ENCODE data around the gene ASH1L. TPM values are rescaled to one million over a fixed set of nuclear protein-coding genes. Genes with fewer than 3 reads are reported as not detected.
"Not testable (repeated sequence)": the region's sequence is repeated elsewhere in the genome, so short reads cannot be mapped to it uniquely, and the experiment has no call there.

Gene ASH1L
- total and polyA plus RNA-seq, 2 donors (not counting 3 experiments of a cell fraction or from before 2014, with no cell fraction given): 11.6 to 29.2 TPM

GRCh38 chr1:155499263-155499662, 63.3 kb downstream of the ASH1L start:
- intact Hi-C loops (cut with micrococcal nuclease): no loop called here
- dilution Hi-C loops (cut with MboI; ENCODE audit: extremely low pct_ligation_motif_present, low sequenced_read_pairs): no loop called here
- ChIA-PET POLR2A (no interaction called here), CTCF (no interaction called here)
- Histone ChIP-seq H3K4me3 (replicated peaks in 1 of 3; ENCODE audit: insufficient read depth in 1 of 3, low read depth in 1 of 3, low read length in 3 of 3) (no peak overlapping the region), H3K4me2 (ENCODE audit: insufficient read depth, low read length) (no peak overlapping the region), H3K36me3 (ENCODE audit: control insufficient read depth in 2 of 2, extremely low read depth in 1 of 2, insufficient read depth in 2 of 2, low read length in 2 of 2) (no peaks in the 10 kb centered on the region), H3K4me1 (ENCODE audit: control insufficient read depth, extremely low read depth, insufficient read depth, low read length) (no peaks in the 10 kb centered on the region), H4K20me1 (replicated peaks; ENCODE audit: control insufficient read depth, extremely low read depth, insufficient read depth, low read length) (no peaks in the 10 kb centered on the region), H3K27ac (ENCODE audit: insufficient read depth, low read depth, low read length) (no peak overlapping the region), H2AFZ (ENCODE audit: low read depth, low read length) (no peak overlapping the region), H3K9me3 (replicated peaks; ENCODE audit: control insufficient read depth, insufficient read depth, low read length) (no peaks in the 10 kb centered on the region), H3K9me1 (replicated peaks; ENCODE audit: control insufficient read depth, extremely low read depth, insufficient read depth, low read length) (no peaks in the 10 kb centered on the region), H3K27me3 (ENCODE audit: control insufficient read depth in 2 of 2, insufficient read depth in 2 of 2, low read length in 2 of 2) (no peaks in the 10 kb centered on the region), H3K9ac (replicated peaks; ENCODE audit: extremely low read depth, insufficient read depth, low read length) (no peak overlapping the region), H3K79me2 (ENCODE audit: control insufficient read depth, insufficient read depth, low read length) (peaks cover 19% of the 10 kb centered on the region)
- no TSS peak for BruUV-seq (replicated peaks)
- FAIRE-seq (no peak), DNase-seq (ENCODE audit: low read depth, low spot score) (no peak)
- TF ChIP-seq, protein P1, sequence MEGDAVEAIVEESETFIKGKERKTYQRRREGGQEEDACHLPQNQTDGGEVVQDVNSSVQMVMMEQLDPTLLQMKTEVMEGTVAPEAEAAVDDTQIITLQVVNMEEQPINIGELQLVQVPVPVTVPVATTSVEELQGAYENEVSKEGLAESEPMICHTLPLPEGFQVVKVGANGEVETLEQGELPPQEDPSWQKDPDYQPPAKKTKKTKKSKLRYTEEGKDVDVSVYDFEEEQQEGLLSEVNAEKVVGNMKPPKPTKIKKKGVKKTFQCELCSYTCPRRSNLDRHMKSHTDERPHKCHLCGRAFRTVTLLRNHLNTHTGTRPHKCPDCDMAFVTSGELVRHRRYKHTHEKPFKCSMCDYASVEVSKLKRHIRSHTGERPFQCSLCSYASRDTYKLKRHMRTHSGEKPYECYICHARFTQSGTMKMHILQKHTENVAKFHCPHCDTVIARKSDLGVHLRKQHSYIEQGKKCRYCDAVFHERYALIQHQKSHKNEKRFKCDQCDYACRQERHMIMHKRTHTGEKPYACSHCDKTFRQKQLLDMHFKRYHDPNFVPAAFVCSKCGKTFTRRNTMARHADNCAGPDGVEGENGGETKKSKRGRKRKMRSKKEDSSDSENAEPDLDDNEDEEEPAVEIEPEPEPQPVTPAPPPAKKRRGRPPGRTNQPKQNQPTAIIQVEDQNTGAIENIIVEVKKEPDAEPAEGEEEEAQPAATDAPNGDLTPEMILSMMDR (IDR thresholded peaks at IDR 0.05; ENCODE audit: extremely low read depth in 1 of 2, insufficient read depth in 1 of 2, low read depth in 1 of 2, low read length in 2 of 2): no peak
- TF ChIP-seq POLR2A (IDR thresholded peaks at IDR 0.05; ENCODE audit: low read depth, low read length) (no peak), MYC (IDR thresholded peaks at IDR 0.05; ENCODE audit: low read depth, low read length) (no peak), FOS (IDR thresholded peaks at IDR 0.05; ENCODE audit: borderline replicate concordance, insufficient read depth, low read length) (no peak)

DNA sequence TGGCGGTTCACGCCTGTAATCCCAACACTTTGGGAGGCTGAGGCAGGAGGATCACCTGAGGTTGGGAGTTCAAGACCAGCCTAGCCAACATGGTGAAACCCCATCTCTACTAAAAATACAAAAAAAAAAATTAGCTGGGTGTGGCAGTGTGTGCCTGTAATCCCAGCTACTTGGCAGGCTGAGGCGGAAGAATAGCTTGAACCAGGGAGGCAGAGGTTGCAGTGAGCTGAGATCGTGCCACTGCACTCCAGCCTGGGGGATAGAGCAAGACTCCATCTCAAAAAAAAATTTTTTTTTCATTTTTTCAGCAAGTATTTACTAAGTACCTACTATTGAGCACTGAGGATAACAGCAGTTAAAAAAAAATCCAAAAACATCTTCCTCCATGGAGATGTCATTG, 69.0 kb downstream of the ASH1L start:
- H3K9me1 ChIP-seq (replicated peaks; ENCODE audit: control insufficient read depth, extremely low read depth, insufficient read depth, low read length); H3K9me3 ChIP-seq (replicated peaks; ENCODE audit: control insufficient read depth, insufficient read depth, low read length); H3K4me1 ChIP-seq (ENCODE audit: control insufficient read depth, extremely low read depth, insufficient read depth, low read length); BruUV-seq (replicated peaks); H3K27ac ChIP-seq (ENCODE audit: insufficient read depth, low read depth, low read length); intact Hi-C loops (cut with micrococcal nuclease); H3K4me2 ChIP-seq (ENCODE audit: insufficient read depth, low read length); H2AFZ ChIP-seq (ENCODE audit: low read depth, low read length); H3K27me3 ChIP-seq (ENCODE audit: control insufficient read depth in 2 of 2, insufficient read depth in 2 of 2, low read length in 2 of 2); H4K20me1 ChIP-seq (replicated peaks; ENCODE audit: control insufficient read depth, extremely low read depth, insufficient read depth, low read length); H3K9ac ChIP-seq (replicated peaks; ENCODE audit: extremely low read depth, insufficient read depth, low read length); dilution Hi-C loops (cut with MboI; ENCODE audit: extremely low pct_ligation_motif_present, low sequenced_read_pairs); H3K36me3 ChIP-seq (ENCODE audit: control insufficient read depth in 2 of 2, extremely low read depth in 1 of 2, insufficient read depth in 2 of 2, low read length in 2 of 2); POLR2A ChIA-PET; FAIRE-seq; DNase-seq (ENCODE audit: low read depth, low spot score); H3K79me2 ChIP-seq (ENCODE audit: control insufficient read depth, insufficient read depth, low read length); H3K4me3 ChIP-seq (replicated peaks in 1 of 3; ENCODE audit: insufficient read depth in 1 of 3, low read depth in 1 of 3, low read length in 3 of 3): not testable (repeated sequence)
- CTCF ChIA-PET: interaction anchor here (1.5 kb wide), 1 partner anchor 12 kb away, joined by 3 read pairs; no protein-coding TSS in a partner anchor

- dilution Hi-C loops (cut with MboI; ENCODE audit: extremely low pct_ligation_motif_present, low sequenced_read_pairs); H3K27me3 ChIP-seq (ENCODE audit: control insufficient read depth in 2 of 2, insufficient read depth in 2 of 2, low read length in 2 of 2); CTCF ChIA-PET: not testable (repeated sequence)
Observed at GRCh38 chr1:155488419-155488818, 74.2 kb downstream of the ASH1L start.

More at GRCh38 chr1:155488419-155488818, 74.2 kb downstream of the ASH1L start:
- H3K4me2 ChIP-seq (ENCODE audit: insufficient read depth, low read length); H3K79me2 ChIP-seq (ENCODE audit: control insufficient read depth, insufficient read depth, low read length); H3K9me3 ChIP-seq (replicated peaks; ENCODE audit: control insufficient read depth, insufficient read depth, low read length); BruUV-seq (replicated peaks); intact Hi-C loops (cut with micrococcal nuclease); H3K4me1 ChIP-seq (ENCODE audit: control insufficient read depth, extremely low read depth, insufficient read depth, low read length); H3K36me3 ChIP-seq (ENCODE audit: control insufficient read depth in 2 of 2, extremely low read depth in 1 of 2, insufficient read depth in 2 of 2, low read length in 2 of 2); H3K27ac ChIP-seq (ENCODE audit: insufficient read depth, low read depth, low read length); DNase-seq (ENCODE audit: low read depth, low spot score); H3K9me1 ChIP-seq (replicated peaks; ENCODE audit: control insufficient read depth, extremely low read depth, insufficient read depth, low read length); H3K9ac ChIP-seq (replicated peaks; ENCODE audit: extremely low read depth, insufficient read depth, low read length); FAIRE-seq; H2AFZ ChIP-seq (ENCODE audit: low read depth, low read length); H4K20me1 ChIP-seq (replicated peaks; ENCODE audit: control insufficient read depth, extremely low read depth, insufficient read depth, low read length); H3K4me3 ChIP-seq (replicated peaks in 1 of 3; ENCODE audit: insufficient read depth in 1 of 3, low read depth in 1 of 3, low read length in 3 of 3): not testable (repeated sequence)
- POLR2A ChIA-PET: interaction anchor here (0.7 kb wide), 1 partner anchor 23 kb away, joined by 4 read pairs; no protein-coding TSS in a partner anchor

Measured in endothelial cell of umbilical vein (primary cell).